LNCAP (cell line): Measurements from ENCODE around the gene CCDC197.

Source experiments
- TF ChIP-seq, protein P1 (sequence below): fragments of 450-650 bp; IDR thresholded peaks from 2 replicates; pipeline ENCODE4 v1.5.1; 2017; ENCODE audit warnings: mild to moderate bottlenecking

The CCDC197 gene

GRCh38 chr14:93997082-93997481 is at the start of gene CCDC197:
Gene CCDC197, plus strand, starts transcription at chr14:93997301. Its CDS starts 831 bp downstream, at chr14:93998132.
- TF ChIP-seq, protein P1, sequence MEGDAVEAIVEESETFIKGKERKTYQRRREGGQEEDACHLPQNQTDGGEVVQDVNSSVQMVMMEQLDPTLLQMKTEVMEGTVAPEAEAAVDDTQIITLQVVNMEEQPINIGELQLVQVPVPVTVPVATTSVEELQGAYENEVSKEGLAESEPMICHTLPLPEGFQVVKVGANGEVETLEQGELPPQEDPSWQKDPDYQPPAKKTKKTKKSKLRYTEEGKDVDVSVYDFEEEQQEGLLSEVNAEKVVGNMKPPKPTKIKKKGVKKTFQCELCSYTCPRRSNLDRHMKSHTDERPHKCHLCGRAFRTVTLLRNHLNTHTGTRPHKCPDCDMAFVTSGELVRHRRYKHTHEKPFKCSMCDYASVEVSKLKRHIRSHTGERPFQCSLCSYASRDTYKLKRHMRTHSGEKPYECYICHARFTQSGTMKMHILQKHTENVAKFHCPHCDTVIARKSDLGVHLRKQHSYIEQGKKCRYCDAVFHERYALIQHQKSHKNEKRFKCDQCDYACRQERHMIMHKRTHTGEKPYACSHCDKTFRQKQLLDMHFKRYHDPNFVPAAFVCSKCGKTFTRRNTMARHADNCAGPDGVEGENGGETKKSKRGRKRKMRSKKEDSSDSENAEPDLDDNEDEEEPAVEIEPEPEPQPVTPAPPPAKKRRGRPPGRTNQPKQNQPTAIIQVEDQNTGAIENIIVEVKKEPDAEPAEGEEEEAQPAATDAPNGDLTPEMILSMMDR = no peak

GRCh38 chr14:93949511-93950075 is 47.5 kb upstream of the CCDC197 start:
- TF ChIP-seq, protein P1 = no peak

GRCh38 chr14:93950948-93951634 is 46.0 kb upstream of the CCDC197 start:
- TF ChIP-seq, protein P1 = no peak

GRCh38 chr14:93951635-93952540 is 45.2 kb upstream of the CCDC197 start:
- TF ChIP-seq, protein P1 = no peak

GRCh38 chr14:93952829-93953228 is 44.3 kb upstream of the CCDC197 start:
- TF ChIP-seq, protein P1 = no peak

GRCh38 chr14:93953263-93953662 is 43.8 kb upstream of the CCDC197 start:
- TF ChIP-seq, protein P1 = no peak

GRCh38 chr14:93953739-93954515 is 43.2 kb upstream of the CCDC197 start:
- TF ChIP-seq, protein P1 = no peak
